H54 (cell line): ENCODE data around the gene PTPN14.
A peak's percentile ranks its signal among the peaks of the same experiment; 100 is the strongest.

Source experiments
- DNase-seq: peaks from one replicate; pipeline ENCODE4 v3.0.0; 2011; ENCODE audit warnings: low spot score, mixed read lengths; ENCODE audit not compliant: insufficient read length
- FAIRE-seq: peaks from 3 replicates; lab custom pipeline; 2011; peaks lifted over from hg19 to GRCh38; lab: Jason Lieb, UNC
- POLR2A ChIP-seq: IDR thresholded peaks from 2 replicates; pipeline ENCODE4 v1.6.1; 2011; ENCODE audit warnings: low read depth, mild to moderate bottlenecking, low read length

The PTPN14 gene

GRCh38 chr1:214574598-214575411 lies 23.4 kb upstream of the PTPN14 start:
- FAIRE-seq (no peak), DNase-seq (no peak)
- no peak for TF ChIP-seq POLR2A

GRCh38 chr1:214573386-214574318 lies 22.2 kb upstream of the PTPN14 start:
- FAIRE-seq, result no peak
- no peak for TF ChIP-seq POLR2A
- no peak for DNase-seq

- no peak for TF ChIP-seq POLR2A
- DNase-seq (no peak), FAIRE-seq (no peak)
Observed at GRCh38 chr1:214571281-214571680, 19.9 kb upstream of the PTPN14 start.

- FAIRE-seq (peak; percentile 90), DNase-seq (no peak)
- TF ChIP-seq POLR2A, result no peak
Observed at GRCh38 chr1:214570442-214570841, 19.0 kb upstream of the PTPN14 start.

GRCh38 chr1:214569357-214570004 lies 18.1 kb upstream of the PTPN14 start:
- FAIRE-seq (peak; percentile 43), DNase-seq (no peak)
- TF ChIP-seq POLR2A, result no peak

- FAIRE-seq (peak; percentile 88), DNase-seq (no peak)
- no peak for TF ChIP-seq POLR2A
Observed at GRCh38 chr1:214568328-214568727, 16.9 kb upstream of the PTPN14 start.

- FAIRE-seq (no peak), DNase-seq (no peak)
- TF ChIP-seq POLR2A, result no peak
Observed at GRCh38 chr1:214567481-214567980, 16.1 kb upstream of the PTPN14 start.

GRCh38 chr1:214566158-214567104 lies 15.0 kb upstream of the PTPN14 start:
- FAIRE-seq, result peak; percentile 84

GRCh38 chr1:214565310-214565709 lies 13.9 kb upstream of the PTPN14 start:
- FAIRE-seq, result no peak
- no peak for DNase-seq
- TF ChIP-seq POLR2A, result no peak

More at GRCh38 chr1:214566158-214567104, 15.0 kb upstream of the PTPN14 start:
- no peak for DNase-seq
- no peak for TF ChIP-seq POLR2A

- DNase-seq (no peak), FAIRE-seq (no peak)
- TF ChIP-seq POLR2A, result no peak
Observed at GRCh38 chr1:214563881-214564280, 12.5 kb upstream of the PTPN14 start.

GRCh38 chr1:214557952-214558735 lies 6.7 kb upstream of the PTPN14 start:
- peak; percentile 73 for DNase-seq
- FAIRE-seq, result peak; percentile 87

GRCh38 chr1:214553142-214553710 lies 1.8 kb upstream of the PTPN14 start:
- DNase-seq (no peak), FAIRE-seq (no peak)
- no peak for TF ChIP-seq POLR2A

More at GRCh38 chr1:214557952-214558735, 6.7 kb upstream of the PTPN14 start:
- TF ChIP-seq POLR2A, result no peak
